Ureter (tissue), 1 donor: ENCODE results near the gene TIMM17A. TPM values are rescaled to one million over a fixed set of nuclear protein-coding genes. Genes with fewer than 3 reads are reported as not detected.

Experiments used
- DNase-seq: peaks from one replicate; pipeline ENCODE4 v3.0.0-alpha.2; 2020; ENCODE audit warnings: low spot score
- total RNA-seq: library from RNA; stranded (reverse); gene quantifications from one replicate; pipeline ENCODE4 v1.2.4, GENCODE V29; 2023
- donor health status: DM: yes; HTN: yes; CAD: no.

Gene TIMM17A
- total RNA-seq, 1 donor from 2014 or later, result 41.4 TPM

DNA sequence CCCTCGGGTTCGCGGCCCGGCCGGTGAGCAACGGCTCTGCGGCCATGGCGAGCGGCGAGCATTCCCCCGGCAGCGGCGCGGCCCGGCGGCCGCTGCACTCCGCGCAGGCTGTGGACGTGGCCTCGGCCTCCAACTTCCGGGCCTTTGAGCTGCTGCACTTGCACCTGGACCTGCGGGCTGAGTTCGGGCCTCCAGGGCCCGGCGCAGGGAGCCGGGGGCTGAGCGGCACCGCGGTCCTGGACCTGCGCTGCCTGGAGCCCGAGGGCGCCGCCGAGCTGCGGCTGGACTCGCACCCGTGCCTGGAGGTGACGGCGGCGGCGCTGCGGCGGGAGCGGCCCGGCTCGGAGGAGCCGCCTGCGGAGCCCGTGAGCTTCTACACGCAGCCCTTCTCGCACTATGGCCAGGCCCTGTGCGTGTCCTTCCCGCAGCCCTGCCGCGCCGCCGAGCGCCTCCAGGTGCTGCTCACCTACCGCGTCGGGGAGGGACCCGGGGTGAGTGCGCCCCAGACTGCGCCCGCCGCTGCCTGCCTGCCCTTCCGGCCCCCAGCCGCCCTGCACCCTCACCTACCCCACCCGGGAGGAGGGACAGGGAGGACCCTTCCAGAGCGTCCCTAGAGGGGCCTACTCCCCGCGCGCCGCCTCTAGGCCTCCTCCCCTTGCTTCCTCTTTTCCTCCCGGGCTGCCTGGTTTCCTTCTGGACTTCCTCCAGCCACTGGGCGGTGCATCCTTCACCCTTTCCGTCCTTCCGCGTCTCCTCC is 27.5 kb downstream of the TIMM17A start, which contains the start of gene RNPEP:
TSS of gene RNPEP (plus strand) at position 26 of the 757 bp plus-strand sequence. CDS start at position 45, 19 bp downstream.
- peak; percentile 79 for DNase-seq

- no peak for DNase-seq
These were observed 28.1 kb downstream of the TIMM17A start for GRCh38 chr1:201983380-201983805.

DNA sequence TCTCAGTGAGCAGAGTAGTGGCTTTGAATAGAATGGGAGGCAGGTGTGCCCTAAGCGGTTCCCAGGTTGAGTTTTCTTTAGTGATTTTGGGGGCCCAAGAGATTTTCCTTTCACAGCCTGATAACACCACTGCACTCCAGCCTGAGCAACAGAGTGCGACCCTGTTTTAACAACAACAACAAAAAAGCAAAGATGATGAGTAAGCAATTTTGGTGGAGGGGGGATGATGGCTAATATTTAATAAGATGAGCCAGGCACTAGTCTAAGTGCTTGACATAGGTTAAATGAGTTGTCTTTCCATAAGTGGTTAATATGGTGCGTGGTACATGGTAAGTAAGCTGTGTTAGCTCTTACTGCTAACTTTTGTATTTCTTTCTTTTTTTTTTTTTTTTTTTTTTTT is 29.1 kb downstream of the TIMM17A start:
- DNase-seq, result no peak

DNA sequence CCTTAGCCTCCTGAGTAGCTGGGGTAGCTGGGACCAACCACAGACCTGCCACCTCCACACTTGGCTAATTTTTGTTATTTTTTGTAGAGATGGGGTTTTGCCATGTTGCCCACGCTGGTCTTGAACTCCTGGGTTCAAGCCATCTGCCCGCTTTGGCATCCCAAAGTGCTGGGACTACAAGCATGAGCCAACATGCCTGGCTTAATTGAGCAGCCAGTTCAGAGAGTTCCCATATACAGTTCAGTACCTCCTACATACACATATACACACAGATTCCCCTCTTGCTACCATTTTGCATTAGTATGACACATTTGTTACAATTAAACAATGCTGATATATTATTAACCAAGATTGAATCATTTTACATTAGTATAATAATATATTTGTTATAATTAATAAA is 30.1 kb downstream of the TIMM17A start:
- no peak for DNase-seq

DNA sequence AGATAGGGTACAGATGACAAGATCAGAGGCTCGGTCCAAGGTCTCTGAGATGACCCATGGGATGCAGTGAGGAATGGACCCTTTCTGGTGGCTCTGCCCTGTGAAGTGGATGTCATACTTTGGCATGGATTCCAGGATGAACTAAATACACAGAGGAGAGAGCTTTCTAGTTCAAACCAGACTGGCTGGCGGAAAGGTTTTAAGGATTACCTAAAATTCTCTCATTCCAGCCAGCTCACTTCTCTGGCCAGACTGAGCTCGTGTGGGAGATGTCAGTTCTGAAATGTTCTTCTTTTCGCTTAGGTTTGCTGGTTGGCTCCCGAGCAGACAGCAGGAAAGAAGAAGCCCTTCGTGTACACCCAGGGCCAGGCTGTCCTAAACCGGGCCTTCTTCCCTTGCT is 33.3 kb downstream of the TIMM17A start:
- DNase-seq, result no peak

- DNase-seq, result no peak
These were observed 34.2 kb downstream of the TIMM17A start for GRCh38 chr1:201989354-201990128.

- no peak for DNase-seq
These were observed 35.1 kb downstream of the TIMM17A start for GRCh38 chr1:201990427-201990826.

- no peak for DNase-seq
These were observed 44.4 kb downstream of the TIMM17A start for GRCh38 chr1:201999625-202000238.

- DNase-seq, result no peak
These were observed 47.2 kb downstream of the TIMM17A start for GRCh38 chr1:202002507-202002906.

- DNase-seq, result no peak
These were observed 49.4 kb downstream of the TIMM17A start for GRCh38 chr1:202004711-202005110.

DNA sequence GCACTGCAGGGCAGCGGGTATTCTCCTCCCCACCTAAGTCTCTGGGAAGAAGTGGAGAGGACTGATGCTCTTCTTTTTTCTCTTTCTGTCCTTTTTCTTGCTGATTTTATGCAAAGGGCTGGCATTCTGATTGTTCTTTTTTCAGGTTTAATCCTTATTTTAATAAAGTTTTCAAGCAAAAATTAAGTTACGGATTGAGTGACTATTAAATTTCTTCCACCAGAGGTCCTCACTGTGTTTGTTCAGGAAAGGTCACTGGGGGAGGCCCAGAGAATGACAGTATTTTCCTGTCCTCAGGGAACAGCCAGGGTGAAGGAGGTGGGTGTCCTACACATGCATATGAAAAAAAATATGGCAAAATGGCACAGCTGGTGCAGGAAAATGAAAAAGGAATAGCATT is 50.7 kb downstream of the TIMM17A start:
- no peak for DNase-seq

- no peak for DNase-seq
These were observed 52.0 kb downstream of the TIMM17A start for GRCh38 chr1:202007304-202007703.

DNA sequence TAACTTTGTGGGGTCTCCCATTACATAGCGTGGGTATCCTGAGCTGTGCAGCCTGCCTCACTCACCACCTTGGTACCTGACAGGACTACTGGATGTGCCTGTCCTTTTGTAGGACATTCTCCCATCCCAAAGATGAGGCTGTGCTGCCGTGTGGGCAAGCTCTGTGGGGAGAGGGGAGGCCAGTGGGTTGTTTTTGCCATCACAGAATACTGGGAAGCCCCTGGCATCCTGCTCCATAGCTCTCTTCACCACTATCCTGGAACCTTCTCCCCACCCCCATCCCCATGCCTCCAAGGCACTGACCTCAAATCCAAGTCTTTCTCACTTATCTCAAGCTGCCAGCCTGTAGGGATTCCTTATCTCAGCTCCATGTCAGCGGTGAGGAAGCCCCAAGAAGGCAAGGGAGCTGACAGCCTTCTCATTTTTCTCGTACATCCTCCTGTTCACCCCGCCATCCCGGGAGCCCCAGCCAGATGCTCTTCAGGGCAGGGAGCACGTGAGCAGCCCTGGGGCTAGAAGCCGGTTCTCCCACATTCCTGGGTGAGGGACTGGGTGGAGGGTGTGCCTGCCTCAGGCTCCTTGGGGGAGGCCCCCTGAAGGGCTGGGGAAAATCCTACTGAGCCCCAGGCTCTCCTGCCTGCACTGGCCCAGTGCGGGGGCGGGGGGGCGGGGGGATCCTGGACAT is 52.6 kb downstream of the TIMM17A start:
- DNase-seq, result peak; percentile 90

DNA sequence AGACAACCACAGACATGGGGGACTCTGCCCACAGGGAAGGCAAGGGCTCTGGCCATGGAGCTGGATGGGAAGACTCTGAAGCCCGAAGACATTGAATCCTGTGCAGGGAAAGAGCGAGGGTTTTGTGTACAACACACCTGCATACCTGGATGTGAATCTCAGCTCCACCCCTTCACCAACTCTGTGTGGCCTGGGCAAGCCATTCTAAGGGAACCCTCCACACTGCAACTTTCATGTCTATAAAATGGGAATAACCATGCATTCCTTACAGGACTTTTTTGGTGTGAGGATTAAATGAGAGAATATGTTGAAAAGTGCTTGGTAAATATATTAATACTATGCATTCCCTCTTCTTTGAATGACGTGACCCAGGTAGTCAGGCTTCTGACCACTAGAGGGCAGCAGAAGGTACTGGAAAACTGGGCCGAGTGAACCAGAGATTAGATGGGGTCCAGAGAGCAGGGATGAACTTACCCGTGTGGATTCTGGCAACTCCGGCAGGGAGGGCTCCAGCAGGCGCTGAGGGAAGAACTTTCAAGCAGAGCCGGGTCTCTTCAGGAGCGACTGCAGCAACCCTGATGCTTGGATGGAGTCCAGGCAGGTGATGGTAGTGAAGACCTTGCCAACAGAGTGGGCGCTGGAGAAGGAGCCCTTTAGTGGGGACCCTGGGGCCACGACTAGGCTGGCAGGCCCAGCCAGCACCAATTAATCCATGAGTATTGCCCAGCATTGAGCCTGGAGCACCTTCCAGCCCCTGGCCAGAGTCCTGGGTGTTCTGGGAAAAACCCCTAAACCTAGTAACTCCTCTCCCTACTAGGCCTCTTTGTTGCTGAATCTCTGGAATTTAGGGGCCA is 54.2 kb downstream of the TIMM17A start:
- DNase-seq, result peak; percentile 87

- DNase-seq, result peak; percentile 93
These were observed 55.1 kb downstream of the TIMM17A start, which contains the start of gene ELF3 for GRCh38 chr1:202010180-202011015. Gene ELF3, plus strand, starts transcription at chr1:202010587. Its CDS starts 550 bp downstream, at chr1:202011137.

- no peak for DNase-seq
These were observed 56.7 kb downstream of the TIMM17A start for GRCh38 chr1:202011994-202012393.

- peak; percentile 59 for DNase-seq
These were observed 57.5 kb downstream of the TIMM17A start for GRCh38 chr1:202012544-202013478.

GRCh38 chr1:202013603-202014002 is 58.3 kb downstream of the TIMM17A start:
- no peak for DNase-seq

GRCh38 chr1:202014060-202014459 is 58.8 kb downstream of the TIMM17A start:
- no peak for DNase-seq
